ENCODE measurements around the gene PIH1D1.

The PIH1D1 gene

DNA sequence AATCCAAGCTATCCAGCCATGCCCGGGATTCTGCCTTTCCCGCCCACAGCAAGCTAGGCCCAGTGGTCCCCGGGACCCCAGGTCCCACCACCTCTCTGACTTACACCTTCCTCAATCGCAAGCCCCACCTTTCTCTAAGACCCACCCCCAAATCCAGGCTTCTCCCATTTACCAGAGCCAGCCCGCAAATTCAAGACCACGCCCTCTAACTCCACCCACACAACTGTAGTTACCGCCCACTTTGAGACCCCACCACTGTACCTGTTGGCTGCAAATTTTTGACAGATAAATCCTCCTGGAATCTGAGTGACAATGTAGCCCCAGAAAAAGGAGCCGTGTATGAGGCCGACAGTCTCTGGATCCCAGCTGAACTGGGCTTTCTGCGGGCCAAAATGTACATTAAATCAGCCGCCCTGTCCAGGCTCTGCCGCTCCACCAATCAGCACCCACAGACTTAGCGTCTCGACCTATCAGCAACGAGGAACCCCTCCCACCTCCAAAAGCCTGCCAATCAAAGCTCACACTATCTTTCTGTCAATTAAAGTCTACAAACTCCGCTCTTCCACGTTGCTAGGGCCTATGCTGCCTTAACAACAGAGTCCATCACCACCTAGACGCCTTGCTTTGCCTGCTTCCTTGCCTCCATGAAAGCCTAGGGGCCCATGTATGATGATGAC is 16.6 kb downstream of the PIH1D1 start:
- no peak for DNase-seq (ENCODE audit: low read depth in 2 of 2)

DNA sequence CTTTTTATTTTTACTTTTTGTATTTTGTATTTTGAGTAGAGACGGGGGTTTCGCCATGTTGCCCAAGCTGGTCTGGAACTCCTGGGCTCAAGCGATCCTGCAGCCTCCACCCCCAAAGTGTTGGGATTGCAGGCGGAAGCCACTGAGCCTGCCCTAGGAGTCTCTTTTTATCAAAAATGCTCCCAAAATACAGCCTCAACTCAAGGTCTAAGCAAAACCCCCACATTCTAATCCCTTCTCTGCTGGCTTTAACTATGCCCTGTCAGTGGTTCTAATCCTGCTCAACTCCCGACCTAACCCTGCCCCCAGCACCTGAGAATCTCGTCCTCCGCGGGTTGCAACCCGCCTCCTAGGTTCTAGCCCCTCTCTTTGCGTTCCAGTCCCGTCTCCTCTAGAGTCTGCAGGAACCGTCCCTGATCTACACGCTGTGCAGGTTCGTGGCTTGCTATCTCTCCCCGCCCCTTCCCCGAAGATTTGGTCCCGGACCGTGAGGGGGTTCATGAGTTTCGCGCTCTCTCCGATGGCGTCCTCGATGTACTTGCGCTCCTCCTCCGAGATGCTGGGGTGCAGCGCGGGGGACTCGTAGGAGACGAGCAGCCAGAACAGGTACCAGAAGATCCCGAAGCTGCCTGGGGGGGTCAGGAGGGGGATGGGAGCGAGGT is 18.2 kb downstream of the PIH1D1 start:
- DNase-seq (ENCODE audit: low read depth in 2 of 2) = no peak

DNA sequence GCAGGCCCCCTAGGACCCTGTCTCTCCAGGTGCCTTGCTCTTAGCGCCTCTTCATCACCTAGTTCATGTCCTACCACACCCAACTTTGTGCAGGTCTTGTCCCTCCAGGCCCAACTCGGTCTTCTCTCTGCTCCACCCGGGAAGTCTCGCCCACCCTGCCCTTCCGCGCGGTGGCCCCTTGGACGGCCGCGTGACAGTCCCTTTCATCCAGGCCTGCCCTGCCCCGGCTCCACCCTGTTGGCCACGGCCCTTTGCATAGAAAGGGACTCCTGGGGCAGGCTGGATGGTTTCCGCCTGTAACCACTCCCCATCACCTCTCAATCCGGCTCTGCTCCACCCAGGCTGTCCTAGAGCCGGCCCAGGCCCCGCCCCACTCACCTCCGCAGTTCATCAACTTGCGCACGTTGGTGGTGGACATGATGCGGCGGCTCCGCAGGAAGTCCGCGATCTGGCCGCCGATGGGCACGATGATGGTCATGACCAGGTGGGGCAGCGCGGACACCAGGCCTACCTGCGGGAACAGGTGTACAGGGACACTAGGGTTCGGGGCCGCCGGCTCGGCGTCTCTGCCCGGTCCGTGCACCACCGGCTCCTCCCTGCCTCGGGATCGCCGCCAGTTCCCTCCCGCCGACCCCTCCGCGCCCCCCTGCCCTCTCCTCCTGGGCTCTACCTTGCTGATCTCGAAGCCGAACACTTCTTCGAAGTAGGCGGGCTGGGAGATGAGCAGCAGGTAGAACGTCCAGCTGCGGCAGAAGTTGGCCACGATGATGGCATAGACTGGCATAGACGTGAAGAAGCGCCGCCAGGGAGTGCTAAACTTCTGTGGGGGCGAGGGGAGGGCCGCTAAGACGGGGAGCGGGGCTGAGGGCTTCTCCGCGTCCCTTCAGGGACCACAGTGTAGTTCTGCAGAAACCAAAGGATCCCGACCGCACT is 19.2 kb downstream of the PIH1D1 start:
- DNase-seq (ENCODE audit: low read depth in 2 of 2) = no peak

DNA sequence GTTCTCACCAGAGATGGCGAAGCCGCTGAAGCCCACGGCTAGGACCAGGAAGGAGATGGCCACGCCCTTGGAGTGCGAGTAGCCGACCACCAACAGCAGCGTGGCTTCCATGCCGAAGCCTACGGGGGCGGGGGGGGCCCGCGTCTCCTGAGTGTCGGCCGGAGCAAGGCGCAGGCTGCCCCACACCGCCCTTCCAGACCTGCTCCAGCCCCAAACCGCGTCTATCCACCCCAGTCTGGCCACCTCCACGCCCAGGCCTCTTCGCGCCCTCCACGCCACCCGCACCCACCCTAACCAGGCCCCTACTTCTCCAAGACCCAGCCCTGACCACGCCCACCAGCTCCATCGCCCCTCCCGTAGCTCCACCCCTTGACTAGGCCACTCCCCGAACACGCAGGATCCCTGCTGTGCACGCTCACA is 20.3 kb downstream of the PIH1D1 start:
- no peak for DNase-seq (ENCODE audit: low read depth in 2 of 2)

GRCh38 chr19:49430678-49431329 is 20.8 kb downstream of the PIH1D1 start:
- no peak for DNase-seq (ENCODE audit: low read depth in 2 of 2)

DNA sequence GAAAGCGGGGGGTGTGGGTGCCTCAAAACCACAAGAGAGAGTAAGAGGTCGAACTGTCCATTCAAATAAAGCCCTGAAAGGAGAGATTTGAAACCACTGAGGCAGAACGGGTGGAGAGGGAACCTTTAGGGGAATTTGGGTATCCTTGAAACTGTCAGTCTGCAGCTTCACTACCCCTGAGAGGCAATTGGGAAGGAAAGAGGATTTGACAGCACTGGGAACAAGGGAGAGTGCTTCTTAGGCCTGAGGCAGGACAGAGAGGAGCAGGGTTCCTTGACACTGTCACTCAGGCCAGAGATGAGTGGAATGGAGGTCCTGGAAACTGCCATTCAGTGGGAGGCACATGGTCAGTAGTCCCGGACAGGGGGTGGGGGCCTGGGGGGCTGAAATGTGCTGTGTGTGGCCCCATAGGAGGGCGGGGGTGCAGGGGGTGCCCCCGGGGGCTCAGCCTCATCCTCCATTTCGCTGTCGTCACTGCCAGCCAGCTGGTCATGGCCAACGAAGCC is 21.4 kb downstream of the PIH1D1 start:
- DNase-seq (ENCODE audit: low read depth in 2 of 2) = no peak

GRCh38 chr19:49428547-49429451 is 22.8 kb downstream of the PIH1D1 start:
- no peak for DNase-seq (ENCODE audit: low read depth in 2 of 2)

GRCh38 chr19:49427855-49428546 is 23.6 kb downstream of the PIH1D1 start:
- DNase-seq (ENCODE audit: low read depth in 2 of 2) = no peak

DNA sequence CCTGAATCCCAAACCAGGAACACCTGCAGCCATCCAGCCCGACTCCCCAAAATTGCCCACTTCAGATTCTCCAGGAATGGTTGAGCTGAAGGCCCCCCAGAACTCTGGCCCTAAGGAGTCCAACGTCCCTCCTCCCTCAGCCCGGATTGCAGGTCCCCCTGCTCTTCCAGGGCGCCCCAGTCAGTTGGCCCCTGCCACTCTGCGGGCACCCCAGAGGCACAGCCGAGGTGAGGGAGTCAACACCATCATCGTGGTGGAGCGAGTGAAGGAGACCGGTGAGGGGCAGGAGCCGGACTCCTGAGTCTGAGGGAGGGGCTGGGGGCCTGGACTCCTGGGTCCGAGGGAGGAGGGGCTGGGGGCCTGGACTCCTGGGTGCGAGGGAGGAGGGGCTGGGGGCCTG is 24.3 kb downstream of the PIH1D1 start:
- DNase-seq (ENCODE audit: low read depth in 2 of 2) = no peak

GRCh38 chr19:49425922-49426592 is 25.6 kb downstream of the PIH1D1 start:
- no peak for DNase-seq (ENCODE audit: low read depth in 2 of 2)

DNA sequence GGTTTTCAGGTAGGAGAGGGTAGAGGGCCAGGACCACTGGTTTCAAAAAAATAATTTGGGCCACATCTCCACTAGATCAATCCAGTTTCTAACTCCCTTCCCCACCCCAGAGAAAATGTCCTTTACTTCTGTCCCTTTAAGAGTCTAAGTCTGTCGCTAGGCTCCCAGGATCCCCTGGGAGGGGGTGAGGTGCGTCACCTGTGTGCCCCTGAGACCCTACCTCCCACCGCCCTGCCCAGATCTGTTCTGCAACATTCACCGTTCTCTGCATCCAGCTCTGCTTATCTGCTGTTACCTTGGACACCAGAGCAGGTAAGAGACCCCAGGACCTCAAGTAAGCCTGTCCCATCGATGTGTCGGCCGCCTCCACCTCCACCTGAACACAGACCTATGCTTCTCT is 26.4 kb downstream of the PIH1D1 start, which contains the start of gene GFY:
Gene GFY, plus strand, starts transcription at position 211 of the 400 bp plus-strand sequence. CDS start 1,043 bp downstream, outside the sequence.
- DNase-seq (ENCODE audit: low read depth in 2 of 2) = no peak

DNA sequence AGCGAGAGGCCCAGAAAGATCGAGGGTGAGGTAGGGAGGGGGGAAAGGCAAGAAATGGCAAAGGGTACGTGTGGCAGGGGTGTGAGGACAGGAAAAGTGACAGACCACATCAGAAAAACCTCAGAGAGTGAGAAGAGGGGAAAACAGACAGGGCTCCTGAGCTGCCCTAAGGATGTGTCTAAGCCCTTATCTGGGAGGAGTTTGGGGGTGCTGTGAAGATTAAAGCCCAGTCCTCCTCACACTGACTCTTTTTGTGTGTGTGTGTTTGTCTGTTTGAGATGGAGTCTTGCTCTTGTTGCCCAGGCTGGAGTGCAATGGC is 27.7 kb downstream of the PIH1D1 start:
- no peak for DNase-seq (ENCODE audit: low read depth in 2 of 2)

DNA sequence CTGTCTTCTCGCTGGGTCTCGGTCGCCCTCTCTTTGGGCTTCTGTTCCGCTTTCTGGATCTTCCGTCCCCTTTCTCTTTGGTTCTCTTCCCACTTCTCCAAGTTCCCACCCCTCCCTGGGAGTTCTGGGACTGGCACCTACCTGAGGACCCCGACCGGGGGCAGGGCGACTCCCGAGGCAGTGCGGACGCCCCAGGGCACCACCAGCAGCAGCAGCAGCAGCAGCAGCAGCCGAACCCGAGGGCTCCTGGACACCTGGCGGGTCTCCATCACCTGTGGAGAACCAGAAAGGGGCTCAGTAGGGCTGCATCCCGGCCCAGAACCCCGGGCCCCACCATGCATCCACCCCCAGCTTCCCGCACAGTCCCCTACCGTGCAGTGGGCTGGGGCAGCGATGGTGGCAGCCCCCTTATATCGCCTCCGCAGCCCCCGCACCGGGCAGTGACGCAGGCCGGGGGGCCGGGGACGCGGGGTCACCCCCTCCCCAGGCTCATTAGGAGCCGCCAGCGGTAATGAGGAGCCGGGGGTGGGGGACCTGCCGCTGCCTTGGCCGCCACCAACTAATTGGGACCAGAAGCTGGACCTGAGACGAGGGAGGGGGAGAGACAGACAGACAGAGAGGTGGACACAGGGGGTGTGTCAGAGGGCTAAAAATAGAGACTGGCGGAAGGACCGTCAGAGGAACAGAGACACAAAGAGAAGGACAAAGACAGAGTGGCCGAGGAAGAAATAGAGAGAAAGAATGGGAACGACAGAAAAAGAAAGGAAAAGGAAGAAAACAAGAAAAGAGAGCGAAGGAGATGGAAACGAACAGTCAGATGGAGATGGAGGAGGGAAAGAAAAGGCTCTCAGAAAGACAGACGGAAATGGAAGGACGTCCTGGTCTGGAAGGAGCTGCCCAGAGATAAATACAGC is 28.3 kb downstream of the PIH1D1 start, which contains the start of gene PTH2:
Gene PTH2, minus strand, starts transcription at position 371 of the 914 bp plus-strand sequence. Its CDS starts 102 bp downstream, at position 269.
- no peak for DNase-seq (ENCODE audit: low read depth in 2 of 2)

- DNase-seq (ENCODE audit: low read depth in 2 of 2) = no peak
Observed at GRCh38 chr19:49422407-49423070, 29.1 kb downstream of the PIH1D1 start.

GRCh38 chr19:49421878-49422202 is 29.8 kb downstream of the PIH1D1 start:
- DNase-seq (ENCODE audit: low read depth in 2 of 2) = no peak

GRCh38 chr19:49421039-49421877 is 30.4 kb downstream of the PIH1D1 start:
- no peak for DNase-seq (ENCODE audit: low read depth in 2 of 2)

DNA sequence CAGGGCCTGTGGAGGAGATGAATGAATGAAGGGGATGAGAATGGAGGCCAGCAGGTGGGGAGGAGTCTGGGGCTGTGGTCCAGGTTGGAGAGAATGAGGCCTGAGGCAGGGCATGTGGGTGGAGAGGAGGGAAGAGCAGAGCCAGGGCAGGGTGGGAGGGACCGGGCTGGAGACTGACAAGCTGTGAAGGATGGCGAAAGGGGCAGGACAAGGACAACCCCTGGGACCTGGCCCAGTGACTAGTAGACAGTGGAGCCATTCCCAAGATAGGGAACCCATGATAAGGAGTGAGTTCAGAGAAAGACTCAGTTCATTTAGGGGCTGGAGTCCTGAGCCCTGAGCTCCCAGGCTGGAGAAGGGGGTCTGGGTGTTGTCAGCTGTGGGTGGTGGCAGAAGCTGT is 31.4 kb downstream of the PIH1D1 start:
- no peak for DNase-seq (ENCODE audit: low read depth in 2 of 2)

Measured in fibroblast of skin of left quadriceps (primary cell).